HepG2 (cell line): ENCODE measurements around the gene PPP2R2C. TPM values are rescaled to one million over a fixed set of nuclear protein-coding genes. Genes with fewer than 3 reads are reported as not detected.

Source experiments
- CC2D1A ChIP-seq: sonication (generic); formaldehyde crosslinking; IDR thresholded peaks from 2 replicates; pipeline ENCODE4 v1.8.1; 2023; ENCODE audit warnings: mild to moderate bottlenecking, missing genetic modification reagents
- IRF2 ChIP-seq: IDR thresholded peaks from 2 replicates; pipeline ENCODE4 v1.6.1; 2018; ENCODE audit warnings: missing genetic modification reagents, missing compliant biosample characterization
- ISL2 ChIP-seq: sonication (generic); formaldehyde crosslinking; IDR thresholded peaks from 2 replicates; pipeline ENCODE4 v1.5.0; 2020; ENCODE audit warnings: missing genetic modification reagents
- KIAA2018 ChIP-seq: sonication (generic); formaldehyde crosslinking; IDR thresholded peaks from 2 replicates; pipeline ENCODE4 v1.5.0; 2020; ENCODE audit warnings: mild to moderate bottlenecking, missing genetic modification reagents, borderline replicate concordance
- KLF13 ChIP-seq: sonication (generic); formaldehyde crosslinking; IDR thresholded peaks from 2 replicates; pipeline ENCODE4 v1.4.0; 2020; ENCODE audit warnings: mild to moderate bottlenecking, missing genetic modification reagents
- MTF1 ChIP-seq: sonication (generic); formaldehyde crosslinking; IDR thresholded peaks from 2 replicates; pipeline ENCODE4 v1.5.0; 2020; ENCODE audit warnings: missing genetic modification reagents
- NFKBIZ ChIP-seq: IDR thresholded peaks from 2 replicates; pipeline ENCODE4 v1.6.1; 2018; ENCODE audit warnings: missing genetic modification reagents, missing compliant biosample characterization
- NONO ChIP-seq, 2 experiments: fragments of 450-650 bp in 1 of 2; sonication (generic) in 1 of 2; formaldehyde crosslinking in 1 of 2; IDR thresholded peaks in 1 of 2; conservative IDR thresholded peaks in 1 of 2; 2 replicates each; pipeline versions ENCODE4 v1.6.1 to v1.8.0; 2017 to 2022; ENCODE audit warnings: mild to moderate bottlenecking in 1 of 2, missing genetic modification reagents in 1 of 2, moderate library complexity in 1 of 2
- SMAD3 ChIP-seq: sonication (generic); formaldehyde crosslinking; IDR thresholded peaks from 2 replicates; pipeline ENCODE4 v1.4.0; 2020; ENCODE audit warnings: missing genetic modification reagents
- TBX2 ChIP-seq: sonication (generic); formaldehyde crosslinking; IDR thresholded peaks from 2 replicates; pipeline ENCODE4 v1.5.0; 2020; ENCODE audit warnings: missing genetic modification reagents, mild to moderate bottlenecking, borderline replicate concordance
- ZNF232 ChIP-seq: sonication (generic); formaldehyde crosslinking; IDR thresholded peaks from 2 replicates; pipeline ENCODE4 v1.4.0; 2020; ENCODE audit warnings: missing genetic modification reagents, borderline replicate concordance
- ZNF234 ChIP-seq: sonication (generic); formaldehyde crosslinking; conservative IDR thresholded peaks from 2 replicates; pipeline ENCODE4 v1.5.1; 2020; ENCODE audit warnings: mild to moderate bottlenecking, missing genetic modification reagents
- ZNF512 ChIP-seq: sonication (generic); formaldehyde crosslinking; IDR thresholded peaks from 2 replicates; pipeline ENCODE4 v1.4.0; 2020; ENCODE audit warnings: mild to moderate bottlenecking, missing genetic modification reagents
- polyA plus RNA-seq, 8 experiments: library from polyadenylated mRNA; depleted of rRNA in 3 of 8; stranded (reverse) in 7 of 8; unstranded in 1 of 8; fragments of >200 nt; fragmentation: Illumina TruSeq in 4 of 8; extraction: Trizol in 4 of 8; gene quantifications; 2 replicates each; pipeline versions ENCODE4 v1.2.1 to v1.2.3, GENCODE V29; 2011 to 2016; ENCODE audit warnings: low read depth in 4 of 8, missing spikeins in 1 of 8, mixed read lengths in 1 of 8; ENCODE audit not compliant: insufficient read depth in 1 of 8
- total RNA-seq, 5 experiments: library from RNA; depleted of rRNA; stranded (reverse); fragments of >200 nt; fragmentation: Illumina TruSeq; extraction: Trizol; gene quantifications; 2 replicates each; pipeline ENCODE4 v1.2.3, GENCODE V29; 2016; ENCODE audit warnings: low read depth in 1 of 5

The PPP2R2C gene
- total and polyA plus RNA-seq, 2 of the 13 experiments (the other 11 are each of a cell fraction or from before 2014, with no cell fraction given), result 0.60 to 8.6 TPM

- no peak for TF ChIP-seq KIAA2018 (CRISPR knock-in tag)
- TF ChIP-seq ZNF232 (CRISPR knock-in tag), result no peak
- no peak for TF ChIP-seq KLF13
- no peak for TF ChIP-seq MTF1
- no peak for TF ChIP-seq ZNF234 (CRISPR knock-in tag)
- TF ChIP-seq CC2D1A (CRISPR knock-in tag), result no peak
- TF ChIP-seq NFKBIZ (CRISPR knock-in tag), result no peak
- no peak for TF ChIP-seq TBX2
- TF ChIP-seq ZNF512 (CRISPR knock-in tag), result no peak
- TF ChIP-seq NONO (IDR thresholded peaks at IDR 0.05), result no peak
- no peak for TF ChIP-seq NONO (CRISPR knock-in tag; conservative IDR thresholded peaks at IDR 0.05)
- TF ChIP-seq ISL2, result no peak
- TF ChIP-seq SMAD3 (CRISPR knock-in tag), result no peak
- TF ChIP-seq IRF2 (CRISPR knock-in tag), result no peak
- TF ChIP-seq, all 625 proteins: peak for 0
Observed at GRCh38 chr4:6330384-6330767, 142.0 kb downstream of the PPP2R2C start (continued).
